GM12892 (cell line): ENCODE results near the gene LDOC1.

Source experiments
- DNase-seq: peaks from one replicate; pipeline ENCODE4 v3.0.0; 2011; ENCODE audit not compliant: insufficient read length
- FAIRE-seq: peaks from 2 replicates; lab custom pipeline; 2011; peaks lifted over from hg19 to GRCh38; lab: Jason Lieb, UNC
- POLR2A ChIP-seq: IDR thresholded peaks from 2 replicates; pipeline ENCODE4 v1.6.1; 2011; ENCODE audit warnings: low read depth, low read length, control low read depth
- POLR2AphosphoS5 ChIP-seq: IDR thresholded peaks from 2 replicates; pipeline ENCODE4 v1.6.1; 2011; ENCODE audit warnings: low read depth, low read length, control low read depth
- TAF1 ChIP-seq: IDR thresholded peaks from 2 replicates; pipeline ENCODE4 v1.6.1; 2011; ENCODE audit warnings: low read depth, mild to moderate bottlenecking, control low read depth, low read length, borderline replicate concordance

Gene LDOC1

DNA sequence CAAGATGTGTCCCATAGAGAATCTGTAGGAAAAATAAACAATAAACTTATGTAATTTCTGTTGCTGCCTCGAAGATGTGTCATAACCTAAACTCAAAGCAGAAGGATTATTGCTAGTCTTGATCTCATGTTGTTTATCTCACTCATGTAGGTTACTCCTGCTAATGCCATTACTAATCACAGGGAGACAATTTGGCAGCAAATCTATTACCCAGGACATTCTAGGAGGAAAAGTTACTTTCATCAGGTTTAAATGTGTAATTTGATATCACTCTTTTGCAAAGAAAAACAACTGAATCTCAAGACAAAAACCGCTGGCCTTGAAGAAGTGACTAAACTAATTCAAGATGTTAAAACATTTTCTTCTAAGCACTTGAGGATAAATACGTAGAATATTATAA, 34.0 kb downstream of the LDOC1 start:
- TF ChIP-seq POLR2AphosphoS5 (no peak), POLR2A (no peak), TAF1 (no peak)
- no peak for DNase-seq
- FAIRE-seq = no peak

DNA sequence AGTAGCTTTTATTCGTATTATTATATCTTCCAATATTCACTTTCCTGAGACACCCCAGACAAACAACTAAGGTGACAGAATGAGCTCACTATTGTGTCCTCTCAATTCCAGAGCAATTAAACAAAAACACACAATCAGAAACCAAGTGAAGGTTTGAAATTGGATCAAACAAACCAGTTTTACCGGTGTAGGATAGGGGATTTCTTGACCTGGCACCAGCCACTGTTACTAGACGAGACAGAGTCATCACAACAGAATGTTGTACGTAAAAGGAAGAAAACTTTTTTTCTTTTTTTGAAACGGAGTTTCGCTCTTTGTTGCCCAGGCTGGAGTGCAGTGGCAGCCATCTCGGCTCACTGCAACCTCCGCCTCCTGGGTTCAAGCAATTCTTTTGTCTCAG, 43.7 kb downstream of the LDOC1 start:
- no peak for DNase-seq
- no peak for FAIRE-seq
- TF ChIP-seq TAF1 (no peak), POLR2AphosphoS5 (no peak), POLR2A (no peak)

DNA sequence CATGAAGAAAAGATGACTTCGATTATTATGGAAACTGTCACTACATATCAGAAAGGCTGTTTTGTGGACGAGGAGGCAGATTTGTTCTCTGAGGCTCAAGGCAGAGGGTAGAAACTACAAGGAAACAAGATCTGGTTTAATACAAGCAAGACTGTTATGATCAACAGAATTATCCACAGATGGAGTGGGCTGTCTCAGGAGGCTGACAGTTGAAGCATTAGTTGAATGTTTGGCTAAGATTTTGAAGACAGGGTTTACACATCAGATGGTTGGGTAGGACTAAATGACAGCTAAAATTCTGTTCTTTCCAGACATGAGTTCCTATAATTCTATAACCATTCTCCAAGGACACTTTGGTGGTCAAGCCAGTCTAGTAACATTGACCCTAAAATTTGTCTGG, 49.8 kb downstream of the LDOC1 start:
- TF ChIP-seq TAF1 = no peak
- no peak for TF ChIP-seq POLR2AphosphoS5
- no peak for TF ChIP-seq POLR2A
- no peak for FAIRE-seq
- DNase-seq = no peak
